SK-N-MC (cell line): Measurements from ENCODE around the gene SLC30A4.

ENCODE experiments used
- DNase-seq: peaks from one replicate; pipeline ENCODE4 v3.0.0-alpha.2; 2011; ENCODE audit warnings: low read depth, low spot score
- H3K27ac ChIP-seq: fragments of 200-600 bp; sonication (generic); 2 replicates; pipeline ENCODE4 v1.5.1; 2016; ENCODE audit warnings: mixed run types
- H3K36me3 ChIP-seq: fragments of 200-600 bp; sonication (generic); 2 replicates; pipeline ENCODE4 v1.6.1; 2017; ENCODE audit warnings: antibody characterized with exemption, low read length, mixed read lengths; ENCODE audit not compliant: insufficient read depth
- H3K4me3 ChIP-seq: fragments of 200-600 bp; sonication (generic); 2 replicates; pipeline ENCODE4 v1.5.1; 2016
- H3K9ac ChIP-seq: fragments of 200-600 bp; sonication (generic); 2 replicates; pipeline ENCODE4 v1.8.0; 2017; ENCODE audit warnings: mixed run types, mixed read lengths; ENCODE audit not compliant: insufficient read length
- H3K9me3 ChIP-seq: fragments of 200-600 bp; sonication (generic); 2 replicates; pipeline ENCODE4 v1.6.1; 2017; ENCODE audit warnings: low read depth, mild to moderate bottlenecking, antibody characterized with exemption, low read length, moderate library complexity, mixed read lengths
- EZH2 ChIP-seq: fragments of 200-600 bp; sonication (generic); IDR thresholded peaks from one replicate; pipeline ENCODE4 v1.6.1; 2017; ENCODE audit warnings: antibody characterized with exemption
- FOXP2 ChIP-seq: optimal IDR thresholded peaks from 2 replicates; pipeline ENCODE3; 2011; ENCODE audit warnings: mild to moderate bottlenecking, moderate library complexity; ENCODE audit not compliant: insufficient read depth; ENCODE audit errors: extremely low read length, control extremely low read depth
- POLR2AphosphoS5 ChIP-seq: IDR thresholded peaks from 2 replicates; pipeline ENCODE4 v1.6.1; 2012; ENCODE audit warnings: mild to moderate bottlenecking, low read depth, low read length, borderline replicate concordance

The SLC30A4 gene

GRCh38 chr15:45449916-45450867, 72.4 kb downstream of the SLC30A4 start:
- Histone ChIP-seq H3K27ac (no peak overlapping the region), H3K9ac (no peak overlapping the region), H3K9me3 (no peaks in the 10 kb centered on the region), H3K4me3 (no peak overlapping the region), H3K36me3 (no peaks in the 10 kb centered on the region)
- DNase-seq: no peak
- no peak for TF ChIP-seq POLR2AphosphoS5
- no peak for TF ChIP-seq EZH2
- no peak for TF ChIP-seq FOXP2

- Histone ChIP-seq H3K9ac (no peak overlapping the region), H3K36me3 (no peaks in the 10 kb centered on the region), H3K4me3 (no peak overlapping the region), H3K27ac (no peak overlapping the region), H3K9me3 (no peaks in the 10 kb centered on the region)
- no peak for DNase-seq
- TF ChIP-seq EZH2 (no peak), FOXP2 (no peak), POLR2AphosphoS5 (no peak)
Observed at GRCh38 chr15:45449395-45449794, 73.2 kb downstream of the SLC30A4 start.

GRCh38 chr15:45448066-45448915, 74.3 kb downstream of the SLC30A4 start:
- TF ChIP-seq POLR2AphosphoS5 (no peak), FOXP2 (no peak), EZH2 (no peak)
- no peaks in the 10 kb centered on the region for H3K36me3 ChIP-seq
- H3K9me3 ChIP-seq: no peaks in the 10 kb centered on the region
- H3K4me3 ChIP-seq: no peak overlapping the region
- no peak overlapping the region for H3K27ac ChIP-seq
- no peak for DNase-seq
- H3K9ac ChIP-seq: no peak overlapping the region

GRCh38 chr15:45443645-45444044, 78.9 kb downstream of the SLC30A4 start:
- TF ChIP-seq EZH2 (no peak), FOXP2 (no peak), POLR2AphosphoS5 (no peak)
- Histone ChIP-seq H3K9ac (no peak overlapping the region), H3K9me3 (no peaks in the 10 kb centered on the region), H3K27ac (no peak overlapping the region), H3K4me3 (no peak overlapping the region), H3K36me3 (no peaks in the 10 kb centered on the region)
- no peak for DNase-seq

- Histone ChIP-seq H3K9me3 (no peaks in the 10 kb centered on the region), H3K36me3 (no peaks in the 10 kb centered on the region), H3K27ac (no peak overlapping the region), H3K9ac (no peak overlapping the region), H3K4me3 (no peak overlapping the region)
- DNase-seq: no peak
- TF ChIP-seq POLR2AphosphoS5 (no peak), FOXP2 (no peak), EZH2 (no peak)
Observed at GRCh38 chr15:45442507-45443135, 79.9 kb downstream of the SLC30A4 start.

- Histone ChIP-seq H3K27ac (no peak overlapping the region), H3K4me3 (no peak overlapping the region), H3K36me3 (no peaks in the 10 kb centered on the region), H3K9me3 (no peaks in the 10 kb centered on the region), H3K9ac (no peak overlapping the region)
- TF ChIP-seq FOXP2 (no peak), EZH2 (no peak), POLR2AphosphoS5 (no peak)
- no peak for DNase-seq
Observed at GRCh38 chr15:45441686-45442085, 80.9 kb downstream of the SLC30A4 start.

GRCh38 chr15:45441036-45441435, 81.5 kb downstream of the SLC30A4 start:
- Histone ChIP-seq H3K27ac (no peak overlapping the region), H3K4me3 (no peak overlapping the region), H3K9me3 (no peaks in the 10 kb centered on the region), H3K9ac (no peak overlapping the region), H3K36me3 (no peaks in the 10 kb centered on the region)
- TF ChIP-seq EZH2: no peak
- TF ChIP-seq POLR2AphosphoS5: no peak
- no peak for TF ChIP-seq FOXP2
- DNase-seq: no peak
